NCI-H524 treated with DMSO at 0.1 percent for 48 hours (cell line): Measurements from ENCODE around the gene ATAD2B.
A peak's percentile ranks its signal among the peaks of the same experiment; 100 is the strongest.
"Not testable (repeated sequence)": the region's sequence is repeated elsewhere in the genome, so short reads cannot be mapped to it uniquely, and the experiment has no call there.

Experiments used
- DNase-seq: peaks from one replicate; lab custom pipeline; 2025; lab: John Stamatoyannopoulos, UW

Gene ATAD2B

DNA sequence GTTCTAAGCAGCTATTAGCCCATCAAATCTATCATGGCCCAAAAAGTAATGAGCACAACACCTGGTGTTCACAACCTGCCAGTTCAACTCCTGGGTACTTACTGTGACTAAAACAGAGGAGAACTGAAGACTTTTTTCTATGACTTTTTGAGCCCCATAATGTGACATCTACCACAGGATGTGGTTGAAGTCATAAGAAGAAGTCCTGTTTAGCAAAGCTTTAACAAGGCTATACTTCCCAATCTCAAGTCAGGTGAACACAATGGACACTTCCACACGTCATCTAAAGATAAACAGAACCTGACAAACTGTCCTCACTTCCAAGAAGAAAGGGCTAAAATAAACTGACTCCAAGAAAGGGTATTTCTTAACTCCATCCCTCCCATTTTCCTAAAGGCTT is 138.8 kb downstream of the ATAD2B start:
- DNase-seq, result no peak

DNA sequence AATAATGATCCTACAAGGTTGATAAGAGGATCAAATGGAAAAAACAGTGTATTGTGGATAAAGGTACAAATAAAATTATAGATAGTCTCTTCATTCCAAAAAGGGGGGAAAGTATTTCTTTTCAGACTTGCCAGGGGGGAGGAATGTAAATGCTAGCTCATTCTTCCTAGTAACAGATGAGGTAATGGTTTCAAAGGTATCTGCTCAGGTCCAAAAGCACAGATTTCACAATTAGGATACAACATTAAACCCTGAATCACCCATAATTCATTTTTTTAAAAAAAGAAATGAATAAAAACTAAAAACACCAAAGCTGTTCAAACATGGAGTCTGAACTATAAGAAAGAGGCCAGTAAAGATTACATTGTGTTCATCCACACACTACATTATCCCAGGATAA is 142.0 kb downstream of the ATAD2B start:
- no peak for DNase-seq

DNA sequence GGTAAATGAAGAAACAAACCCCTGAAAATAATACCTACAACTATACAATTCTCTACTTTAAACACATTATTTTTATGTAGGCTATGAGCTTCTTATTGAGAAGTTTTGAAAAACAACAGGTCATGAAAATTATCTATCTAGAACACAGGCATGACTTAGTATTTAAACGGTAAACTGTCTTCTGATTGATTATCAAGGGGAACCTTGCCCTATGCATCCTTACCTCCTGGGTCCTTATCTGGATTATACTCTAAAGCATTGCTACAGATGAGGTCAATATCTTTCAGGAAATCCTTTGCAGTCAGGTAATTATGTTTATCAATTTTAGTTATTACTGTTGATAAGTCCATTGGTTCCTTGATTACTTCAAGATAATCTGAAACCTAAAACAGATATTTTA is 144.3 kb downstream of the ATAD2B start:
- no peak for DNase-seq

- DNase-seq, result no peak
Observed at GRCh38 chr2:23782126-23782525, 144.8 kb downstream of the ATAD2B start.

GRCh38 chr2:23780465-23780864 is 146.5 kb downstream of the ATAD2B start:
- not testable (repeated sequence) for DNase-seq

DNA sequence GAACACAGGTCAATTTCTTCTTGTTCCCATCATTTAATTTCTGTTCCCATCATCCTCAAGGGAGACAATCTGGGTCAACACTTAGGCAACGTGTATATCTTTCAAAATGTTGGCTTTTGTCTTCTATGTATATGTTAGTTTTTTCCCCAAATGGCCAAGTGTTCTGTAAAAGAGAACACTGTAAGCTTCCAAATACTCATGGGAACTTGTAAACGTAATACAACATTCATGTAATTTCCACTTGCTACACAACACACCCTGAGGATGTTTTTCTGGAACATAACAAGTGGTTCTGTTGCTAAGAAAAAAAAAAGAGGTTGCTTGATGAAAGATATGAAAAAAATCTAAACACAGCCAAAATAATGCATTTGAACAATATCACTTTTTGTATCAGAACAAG is 149.1 kb downstream of the ATAD2B start:
- DNase-seq, result no peak

GRCh38 chr2:23776021-23776420 is 150.9 kb downstream of the ATAD2B start:
- DNase-seq, result no peak

DNA sequence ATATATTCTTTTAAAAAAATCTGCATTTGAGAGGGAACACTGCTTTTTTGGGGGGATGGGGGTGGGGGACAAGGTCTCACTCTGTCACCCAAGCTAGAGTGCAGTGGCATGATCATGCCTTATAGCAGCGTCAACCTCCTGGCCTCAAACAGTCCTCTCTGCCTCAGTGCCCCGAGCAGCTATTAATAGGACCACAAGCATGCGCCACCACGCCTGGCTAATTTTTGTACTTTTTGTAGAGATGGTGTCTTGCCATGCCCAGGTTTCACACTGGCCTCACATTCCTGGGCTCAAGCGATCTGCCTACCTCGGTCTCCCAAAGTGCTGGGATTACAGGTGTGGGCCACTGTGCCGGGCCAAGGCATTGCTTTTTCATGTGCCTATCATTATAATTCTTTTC is 154.2 kb downstream of the ATAD2B start:
- no peak for DNase-seq

DNA sequence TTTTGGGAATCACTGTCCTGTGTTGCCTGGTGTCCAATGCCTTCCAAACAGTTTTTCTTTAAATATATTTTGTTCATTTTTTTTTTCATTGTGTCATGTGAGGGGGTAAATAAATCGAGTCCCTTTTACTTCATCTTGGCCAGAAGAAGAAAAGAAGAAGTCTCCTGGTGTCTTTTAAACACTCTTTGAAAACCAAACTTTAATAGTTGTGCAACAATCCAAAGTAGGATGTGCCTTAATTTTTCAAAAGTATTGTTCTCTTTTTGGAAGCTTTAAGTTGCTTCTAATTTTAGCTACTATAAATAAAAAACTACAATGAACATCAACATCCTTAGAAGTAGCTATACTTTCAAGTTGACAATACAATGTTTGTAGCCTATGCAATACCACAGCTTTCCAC is 154.9 kb downstream of the ATAD2B start:
- no peak for DNase-seq

DNA sequence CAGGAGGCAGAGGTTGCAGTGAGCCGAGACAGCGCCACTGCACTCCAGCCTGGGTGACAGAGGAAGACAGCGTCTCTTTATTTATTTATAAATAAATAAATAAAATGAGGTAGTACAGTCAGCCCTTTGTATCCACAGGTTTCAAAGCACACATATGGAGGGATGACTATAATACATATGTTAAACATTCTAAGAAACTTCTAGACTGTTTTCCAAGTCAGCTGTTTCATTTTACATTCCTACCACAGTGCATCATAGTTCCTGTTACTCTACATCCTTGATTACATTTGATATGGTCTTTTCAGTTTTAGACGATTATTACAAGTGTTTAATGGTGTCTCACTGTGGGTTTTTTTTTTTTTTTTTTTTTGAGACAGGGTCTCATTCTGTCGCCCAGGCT is 157.6 kb downstream of the ATAD2B start:
- DNase-seq, result no peak

DNA sequence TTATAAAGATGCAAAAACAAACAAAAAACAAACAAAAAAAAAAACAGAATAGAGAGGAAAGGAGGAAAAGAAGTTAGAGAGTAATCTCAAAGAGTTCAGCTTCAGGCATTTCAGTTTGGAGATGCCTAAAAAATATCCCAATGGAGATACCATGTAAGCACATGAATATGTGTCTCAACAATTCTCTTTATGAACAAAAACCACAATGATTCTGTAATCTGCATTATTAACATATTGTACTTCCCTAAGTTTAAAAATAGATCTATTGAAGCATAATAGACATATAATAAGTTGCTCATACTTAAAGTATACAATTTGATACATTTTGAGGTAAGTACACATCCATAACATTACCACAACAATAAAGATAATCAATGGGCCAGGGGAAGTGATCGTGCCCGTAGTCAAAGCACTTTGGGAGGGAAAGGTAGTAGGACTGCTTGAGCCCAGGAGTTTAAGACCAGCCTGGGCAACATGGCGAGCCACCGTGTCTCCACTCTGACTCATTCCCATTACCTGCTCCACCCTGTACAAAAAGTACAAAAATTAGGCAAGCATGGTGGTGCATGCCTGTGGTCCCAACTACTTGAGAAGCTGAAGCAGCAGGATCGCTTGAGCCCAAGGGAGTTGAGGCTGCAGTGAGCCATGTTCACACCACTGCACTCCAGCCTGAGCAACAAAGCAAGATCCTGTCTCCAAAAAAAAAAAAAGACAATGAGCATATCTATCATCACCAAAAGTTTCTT is 158.9 kb downstream of the ATAD2B start:
- DNase-seq, result no peak

DNA sequence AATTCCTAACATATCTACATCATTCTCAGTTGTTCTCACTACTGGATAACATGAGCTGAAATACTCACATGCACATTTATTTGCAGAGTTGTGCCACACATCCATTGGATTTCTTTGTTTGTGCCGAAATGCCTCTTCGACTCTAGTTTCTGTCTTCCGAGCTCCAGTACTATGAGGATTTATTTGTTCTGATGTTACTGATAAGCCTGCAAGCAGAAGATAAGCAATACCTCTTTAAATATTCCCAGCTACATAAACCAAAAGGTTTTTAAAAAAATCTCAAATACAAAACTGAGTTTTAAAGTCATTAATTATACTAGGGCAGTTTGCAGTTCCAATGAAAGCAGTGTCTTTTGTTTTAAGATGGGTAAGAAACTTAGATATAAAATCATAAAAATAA is 164.8 kb downstream of the ATAD2B start:
- DNase-seq, result no peak

DNA sequence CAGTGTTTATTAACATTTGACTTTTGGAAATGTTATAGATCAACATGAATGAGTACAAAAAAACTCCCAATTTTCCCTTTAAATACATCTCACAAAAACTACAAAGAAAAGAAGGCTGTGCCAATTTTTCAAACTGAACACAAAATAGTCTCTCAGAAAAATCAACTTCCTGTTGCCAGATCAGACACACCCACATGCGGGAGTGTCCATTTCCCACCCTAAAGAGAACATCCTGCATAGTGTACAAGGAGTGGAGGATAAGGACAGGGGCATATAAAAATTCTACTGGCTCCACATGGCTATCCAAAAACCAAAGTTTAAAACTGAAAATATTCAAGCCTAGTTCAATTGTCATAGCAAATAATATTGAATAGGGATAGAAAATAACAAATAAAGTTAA is 165.3 kb downstream of the ATAD2B start:
- no peak for DNase-seq

DNA sequence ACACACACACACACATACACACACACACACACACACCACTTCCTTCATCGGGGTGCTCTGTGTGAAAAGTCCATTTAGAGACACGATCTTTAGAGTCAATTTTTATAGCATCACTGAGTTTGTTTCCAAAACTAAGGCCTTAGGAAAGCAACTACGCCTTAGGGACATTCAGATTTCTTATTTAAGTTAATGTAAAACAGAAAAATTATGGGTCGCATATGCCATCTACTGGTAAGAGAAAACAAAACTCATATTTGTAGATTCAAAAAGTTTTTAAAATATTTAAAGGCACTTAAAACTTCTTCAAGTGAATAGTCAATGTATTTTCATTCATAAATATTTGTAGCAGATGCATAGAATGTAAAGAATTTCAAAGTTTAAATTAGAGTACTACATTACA is 166.2 kb downstream of the ATAD2B start:
- DNase-seq, result no peak

DNA sequence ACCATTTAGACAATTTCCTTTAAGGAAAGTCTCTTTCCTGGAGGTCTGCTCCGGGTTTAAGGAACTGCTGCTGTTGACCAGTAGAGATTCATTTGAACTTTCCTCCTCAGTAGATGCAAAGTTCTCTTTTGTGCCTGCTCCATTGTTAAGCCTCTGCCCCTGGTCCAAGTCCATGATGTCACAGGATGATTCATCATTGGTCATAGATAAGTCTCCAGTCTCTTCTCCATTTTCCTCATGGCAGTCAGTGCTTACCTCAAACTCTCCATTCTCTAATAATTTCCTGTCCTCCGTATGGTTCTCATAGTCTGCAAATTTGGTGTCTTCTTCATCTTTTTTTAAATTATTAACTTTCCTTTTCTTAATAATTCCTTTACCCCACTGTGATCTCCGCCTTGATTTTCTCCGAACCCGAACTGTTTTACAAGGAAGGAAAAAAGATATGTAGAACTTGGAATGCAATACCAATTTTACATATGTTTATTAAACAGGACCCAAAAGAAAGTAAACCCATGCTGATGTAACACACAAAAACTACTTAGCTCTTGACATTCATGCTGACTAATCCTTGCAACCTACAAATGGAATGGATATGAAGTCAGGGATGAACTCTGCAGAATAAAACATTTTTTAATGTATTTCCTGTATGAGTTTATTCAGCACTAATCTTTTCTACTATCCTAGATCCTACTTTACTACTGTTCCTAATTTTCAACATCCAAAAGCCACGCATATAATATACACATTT is 169.1 kb downstream of the ATAD2B start:
- no peak for DNase-seq

DNA sequence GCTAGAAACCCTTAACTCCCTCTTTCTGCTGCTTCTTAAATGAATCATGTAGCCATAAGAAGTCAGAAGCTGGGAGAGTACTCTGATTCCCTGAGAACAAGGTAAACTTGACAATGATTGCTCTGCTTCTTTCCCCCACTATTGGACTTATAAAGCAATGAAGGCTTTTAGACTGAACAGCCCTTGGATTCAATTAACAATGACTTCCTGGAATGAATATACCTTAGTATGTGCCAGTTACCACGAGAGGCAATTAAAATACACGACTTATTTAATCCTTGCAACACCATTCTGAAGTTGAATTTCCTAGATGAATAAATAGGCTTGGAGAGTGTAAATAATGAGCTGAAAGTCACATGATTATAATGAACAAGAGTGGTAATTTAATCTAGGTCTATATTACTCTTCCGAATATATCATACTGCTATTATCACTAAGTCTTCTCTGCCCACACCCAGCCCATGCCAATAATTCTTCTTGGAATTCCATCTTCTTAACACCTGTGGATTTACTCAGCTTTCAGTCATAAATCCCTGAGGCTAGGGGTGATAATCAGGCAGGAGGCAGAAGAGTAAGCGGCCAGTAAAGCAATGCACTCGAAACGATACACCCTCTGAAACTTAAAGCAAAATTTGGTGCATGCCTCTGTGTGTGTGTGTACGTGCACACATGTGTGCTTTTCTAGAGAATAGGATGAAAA is 170.2 kb downstream of the ATAD2B start:
- no peak for DNase-seq

- DNase-seq, result no peak
Observed at GRCh38 chr2:23754970-23755369, 172.0 kb downstream of the ATAD2B start.

DNA sequence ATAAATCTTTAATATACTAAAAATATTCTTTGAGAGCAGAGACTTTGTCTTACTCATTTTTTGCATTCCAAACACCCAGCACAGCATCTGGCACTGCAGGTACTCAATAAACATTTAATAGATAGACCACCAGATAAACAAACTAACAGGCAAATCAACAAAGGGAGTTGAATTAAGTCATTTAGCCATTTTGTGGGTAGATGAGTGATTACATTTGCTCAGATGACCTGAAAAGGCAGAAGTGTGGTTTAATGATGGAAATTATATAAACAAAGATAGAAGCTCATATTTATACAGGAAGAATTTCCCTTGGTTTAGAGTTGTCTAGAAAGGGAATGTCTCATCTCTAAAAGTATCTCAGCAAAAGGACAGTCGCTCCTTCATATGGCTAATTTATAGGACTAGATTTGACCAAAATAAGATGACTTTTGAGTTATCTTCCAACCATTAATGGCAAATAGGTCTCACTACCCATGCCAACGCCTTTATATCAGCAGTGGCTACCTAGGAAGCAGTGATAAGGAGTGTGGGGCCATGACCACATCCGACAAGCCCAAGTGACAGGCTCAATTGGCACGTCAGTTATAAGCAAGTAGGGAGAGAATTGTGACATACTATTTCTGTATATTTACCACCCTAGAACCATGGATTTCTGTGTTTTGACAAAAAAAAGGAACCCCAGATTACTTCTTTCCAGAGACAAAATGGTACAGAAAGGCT is 173.5 kb downstream of the ATAD2B start:
- no peak for DNase-seq

- no peak for DNase-seq
Observed at GRCh38 chr2:23751747-23752265, 175.1 kb downstream of the ATAD2B start.

- DNase-seq, result no peak
Observed at GRCh38 chr2:23746141-23746863, 180.6 kb downstream of the ATAD2B start.

DNA sequence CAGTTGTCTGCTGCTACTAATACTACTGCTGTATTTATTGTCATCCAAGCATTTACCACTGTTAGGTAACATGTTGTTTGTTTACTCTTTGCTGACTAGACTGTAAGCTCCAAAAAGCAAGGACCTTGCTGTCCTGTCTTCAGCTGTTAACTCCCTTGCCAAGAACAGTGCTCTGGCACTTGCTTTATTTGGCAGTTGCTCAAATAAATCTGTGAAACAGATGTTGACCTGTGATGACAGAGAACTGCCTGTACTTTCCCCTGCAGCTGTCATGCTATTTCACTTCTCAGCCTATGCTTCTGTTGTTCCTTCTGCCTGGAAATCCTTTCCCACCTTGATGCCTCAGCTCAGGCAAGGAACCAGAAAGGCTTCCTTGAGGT is 181.2 kb downstream of the ATAD2B start:
- peak; percentile 85 for DNase-seq
